B cell (primary cell): ENCODE data around the gene OR5C1. TPM values are rescaled to one million over a fixed set of nuclear protein-coding genes. Genes with fewer than 3 reads are reported as not detected.

Source experiments
- ATAC-seq: fragments of 200-7000 bp; cut with Tn5 transposase; one replicate; pipeline ENCODE4 v1.10.0; 2021; ENCODE audit warnings: low read depth, mild to moderate bottlenecking, moderate number of reproducible peaks, moderate library complexity
- CTCF ChIA-PET: fragments of 350-600 bp; sonication (Branson Sonifier 250); formaldehyde crosslinking; loops from one replicate; lab custom pipeline; 2021; ENCODE audit warnings: antibody characterized with exemption, inconsistent platforms; lab: Charles Lee
- POLR2A ChIA-PET: fragments of 350-600 bp; sonication (Branson Sonifier 250); formaldehyde crosslinking; loops from one replicate; lab custom pipeline; 2021; ENCODE audit warnings: antibody characterized with exemption; lab: Charles Lee
- DNase-seq: peaks from one replicate; pipeline ENCODE4 v3.0.0; 2013
- H2AFZ ChIP-seq: 2 replicates; pipeline ENCODE4 v1.6.1; 2012; ENCODE audit warnings: mild to moderate bottlenecking, low read depth, low read length; ENCODE audit not compliant: insufficient read depth, poor library complexity, severe bottlenecking
- H3K27ac ChIP-seq, 2 donors: 1 replicate in 1 of 2; 2 replicates in 1 of 2; pipeline ENCODE4 v1.5.1; 2012 to 2013; ENCODE audit warnings: low read length in 2 of 2, mild to moderate bottlenecking in 2 of 2, moderate library complexity in 1 of 2
- H3K27me3 ChIP-seq, 4 experiments: fragments of 200-600 bp in 1 of 4; sonication (generic) in 1 of 4; replicated peaks in 1 of 4; 1 replicate in 2 of 4; 2 replicates in 2 of 4; pipeline versions ENCODE4 v1.6.1 to v1.7.0; 2013 to 2016; ENCODE audit warnings: low read length in 3 of 4, mild to moderate bottlenecking in 2 of 4, mixed read lengths in 1 of 4, moderate library complexity in 1 of 4; ENCODE audit not compliant: insufficient read depth in 4 of 4, control insufficient read depth in 3 of 4; ENCODE audit errors: control extremely low read depth in 1 of 4
- H3K36me3 ChIP-seq, 2 experiments: replicated peaks in 1 of 2; 1 replicate in 1 of 2; 2 replicates in 1 of 2; pipeline versions ENCODE4 v1.6.1 to v1.7.1; 2013; ENCODE audit warnings: low read length in 1 of 2; ENCODE audit not compliant: insufficient read depth in 2 of 2, control insufficient read depth in 1 of 2; ENCODE audit errors: control extremely low read depth in 1 of 2, extremely low read depth in 1 of 2
- H3K4me1 ChIP-seq, 2 donors: fragments of 200-600 bp in 1 of 2; sonication (generic) in 1 of 2; 1 replicate in 1 of 2; 2 replicates in 1 of 2; pipeline versions ENCODE4 v1.5.1 to v1.6.1; 2013 to 2017; ENCODE audit warnings: low read length in 2 of 2; ENCODE audit not compliant: control insufficient read depth in 2 of 2, insufficient read depth in 2 of 2
- H3K4me2 ChIP-seq: replicated peaks from 2 replicates; pipeline ENCODE3; 2012; ENCODE audit warnings: mild to moderate bottlenecking, low read depth, low read length; ENCODE audit not compliant: poor library complexity, severe bottlenecking
- H3K4me3 ChIP-seq, 5 experiments: fragments of 200-600 bp in 1 of 5; sonication (generic) in 1 of 5; 1 replicate in 3 of 5; 2 replicates in 2 of 5; pipeline versions ENCODE4 v1.5.1 to v1.7.0; 2011 to 2016; ENCODE audit warnings: low read length in 4 of 5, mild to moderate bottlenecking in 4 of 5, low read depth in 2 of 5, control low read depth in 1 of 5, moderate library complexity in 1 of 5; ENCODE audit not compliant: insufficient read depth in 1 of 5; ENCODE audit errors: control extremely low read depth in 1 of 5, extremely low read depth in 1 of 5
- H3K79me2 ChIP-seq: fragments of 200-600 bp; sonication (generic); one replicate; pipeline ENCODE4 v1.6.0; 2016; ENCODE audit warnings: low read length; ENCODE audit not compliant: control insufficient read depth, insufficient read depth
- H3K9ac ChIP-seq: fragments of 200-600 bp; sonication (generic); 2 replicates; pipeline ENCODE4 v1.6.1; 2017; ENCODE audit warnings: mild to moderate bottlenecking, low read length, moderate library complexity
- H3K9me3 ChIP-seq, 3 donors: one replicate each; pipeline versions ENCODE4 v1.6.1 to v1.7.1; 2013; ENCODE audit warnings: low read length in 2 of 3; ENCODE audit not compliant: control insufficient read depth in 2 of 3, insufficient read depth in 1 of 3; ENCODE audit errors: control extremely low read depth in 1 of 3
- H4K20me1 ChIP-seq: 2 replicates; pipeline ENCODE4 v1.6.0; 2012; ENCODE audit warnings: mild to moderate bottlenecking, low read length; ENCODE audit not compliant: insufficient read depth, control insufficient read depth, poor library complexity, severe bottlenecking
- H3K27ac Mint-ChIP-seq: one replicate; pipeline ENCODE4 v1.8.0; 2021; ENCODE audit warnings: mixed read lengths
- H3K27me3 Mint-ChIP-seq: one replicate; pipeline ENCODE4 v1.8.0; 2021; ENCODE audit warnings: mixed read lengths
- H3K4me1 Mint-ChIP-seq: one replicate; pipeline ENCODE4 v1.8.0; 2021; ENCODE audit warnings: mixed read lengths
- H3K4me3 Mint-ChIP-seq: one replicate; pipeline ENCODE4 v1.8.0; 2021; ENCODE audit warnings: mixed read lengths
- H3K9me3 Mint-ChIP-seq: one replicate; pipeline ENCODE4 v1.8.0; 2022; ENCODE audit warnings: mixed read lengths; ENCODE audit not compliant: insufficient read depth
- CTCF ChIP-seq: fragments of 200-600 bp; IDR thresholded peaks from one replicate; pipeline ENCODE4 v1.8.0; 2022; ENCODE audit warnings: antibody characterized with exemption, mild to moderate bottlenecking
- EZH2 ChIP-seq: IDR thresholded peaks from 2 replicates; pipeline ENCODE4 v1.6.1; 2012; ENCODE audit warnings: borderline replicate concordance, low read depth, mild to moderate bottlenecking, moderate library complexity, low read length; ENCODE audit not compliant: insufficient read depth, poor library complexity, severe bottlenecking
- WGBS: methylation state at CpG from one replicate; pipeline ENCODE4 v1.1.5; 2013; ENCODE audit warnings: missing lambda C conversion rate; ENCODE audit not compliant: insufficient coverage; 5-methylcytosine and 5-hydroxymethylcytosine counted together
- intact Hi-C: fragments of 100-400 bp; cut with micrococcal nuclease; formaldehyde crosslinking; loops from one replicate; pipeline ENCODE4 v1.10.0; 2022
- polyA plus RNA-seq: library from polyadenylated mRNA; depleted of rRNA; stranded (reverse); fragments of >200 nt; gene quantifications from 2 replicates; pipeline ENCODE4 v1.2.3, GENCODE V29; 2012
- total RNA-seq, 2 donors: library from RNA; stranded (reverse); fragments of 120-200 nt in 1 of 2; gene quantifications; 1 replicate in 1 of 2; 2 replicates in 1 of 2; pipeline versions ENCODE4 v1.2.3 to v1.2.4, GENCODE V29; 2013 to 2022

The OR5C1 gene
- total and polyA plus RNA-seq, 2 donors (not counting 1 experiment from before 2014, with no cell fraction given), result not detected

DNA sequence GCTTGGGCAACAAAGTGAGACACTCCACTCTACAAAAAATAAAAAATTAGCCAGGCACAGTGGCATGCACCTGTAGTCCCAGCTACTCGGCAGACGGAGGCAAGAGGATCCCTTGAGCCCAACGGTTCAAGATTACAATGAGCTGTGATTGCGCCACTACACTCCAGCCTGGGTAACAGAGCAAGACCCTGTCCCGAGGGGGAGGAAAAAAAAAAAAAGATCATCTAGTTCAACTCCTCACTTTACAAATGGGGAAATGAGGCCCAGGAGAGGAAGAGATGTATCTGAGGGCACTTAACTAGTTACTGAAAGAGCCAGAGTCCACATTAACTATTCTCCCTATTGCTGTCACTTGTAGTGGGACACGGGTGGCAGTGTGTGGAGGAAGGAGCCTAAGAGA, 25.8 kb downstream of the OR5C1 start:
- Histone ChIP-seq H3K4me3 (no peak overlapping the region), H3K9ac (no peak overlapping the region), H3K79me2 (no peaks in the 10 kb centered on the region), H3K36me3 (peaks cover 0 to 2% of the 10 kb centered on the region in 2 experiments), H4K20me1 (no peaks in the 10 kb centered on the region), H2AFZ (no peak overlapping the region), H3K4me1 (peaks cover 18 to 22% of the 10 kb centered on the region in 2 donors), H3K9me3 (no peaks in the 10 kb centered on the region), H3K27ac (peak overlapping the region in 1 of 2 donors; percentile 44), H3K27me3 (no peaks in the 10 kb centered on the region), H3K4me2 (peak overlapping the region; percentile 11)
- Mint-ChIP-seq H3K4me1 (peaks cover 20% of the 10 kb centered on the region), H3K4me3 (peak overlapping the region; percentile 1), H3K27ac (peak overlapping the region; percentile 65), H3K27me3 (no peaks in the 10 kb centered on the region), H3K9me3 (no peaks in the 10 kb centered on the region)
- WGBS, result 0% methylated on average over 3 of the region's 6 CpGs
- intact Hi-C loops, result no loop called here
- DNase-seq (peak; percentile 24), ATAC-seq (no peak)
- POLR2A ChIA-PET, result no interaction called here
- CTCF ChIA-PET, result interaction anchor here (1.1 to 8.7 kb wide), 2 partner anchors 14 to 351 kb away, joined by 4 to 58 read pairs; partner anchors contain the start of gene PDCL
- no peak for TF ChIP-seq EZH2
- TF ChIP-seq CTCF, result no peak

GRCh38 chr9:122815544-122815943, 26.8 kb downstream of the OR5C1 start:
- peak overlapping the region; percentile 45 for H3K9ac ChIP-seq
- H3K36me3 ChIP-seq, result peaks cover 0 to 12% of the 10 kb centered on the region in 2 experiments
- Mint-ChIP-seq H3K4me1 (peaks cover 20% of the 10 kb centered on the region), H3K4me3 (no peak overlapping the region), H3K27ac (no peak overlapping the region), H3K27me3 (no peaks in the 10 kb centered on the region), H3K9me3 (no peaks in the 10 kb centered on the region)
- ChIA-PET CTCF (interaction anchor here (0.6 to 1.1 kb wide), 2 partner anchors 12 to 716 kb away, joined by 3 read pairs; no protein-coding TSS in a partner anchor), POLR2A (interaction anchor here (1.0 kb wide), 1 partner anchor 13 kb away, joined by 3 read pairs; the partner anchor contains the start of gene PDCL)
- ATAC-seq, result no peak
- H3K27me3 ChIP-seq, result no peaks in the 10 kb centered on the region
- no peak overlapping the region for H3K4me3 ChIP-seq
- no peaks in the 10 kb centered on the region for H3K9me3 ChIP-seq
- intact Hi-C loops, result no loop called here
- TF ChIP-seq EZH2 (no peak), CTCF (no peak)
- no peak overlapping the region for H2AFZ ChIP-seq
- H3K4me1 ChIP-seq, result peaks cover 18 to 22% of the 10 kb centered on the region in 2 donors
- H3K79me2 ChIP-seq, result no peaks in the 10 kb centered on the region
- no peaks in the 10 kb centered on the region for H4K20me1 ChIP-seq
- DNase-seq, result no peak
- peak overlapping the region in 1 of 2 donors; percentile 76 for H3K27ac ChIP-seq
- H3K4me2 ChIP-seq, result peak overlapping the region; percentile 65
